Measurements from ENCODE around the gene CAPN10.

CAPN10 gene

GRCh38 chr2:240573071-240573515 is 13.4 kb upstream of the CAPN10 start:
- H3K27me3 ChIP-seq (ENCODE audit: control insufficient read depth, insufficient read depth, low read length): no peaks in the 10 kb centered on the region
- H3K4me1 ChIP-seq (ENCODE audit: control insufficient read depth, insufficient read depth, low read length): peaks cover 10% of the 10 kb centered on the region
- no peak overlapping the region for H3K4me3 ChIP-seq (ENCODE audit: low read length)
- H3K9ac ChIP-seq (ENCODE audit: low read length): no peak overlapping the region
- H3K36me3 ChIP-seq (ENCODE audit: control insufficient read depth, insufficient read depth, low read length): peaks cover 17% of the 10 kb centered on the region
- H3K27ac ChIP-seq (ENCODE audit: low read depth, low read length): no peak overlapping the region

GRCh38 chr2:240573516-240574385 is 12.8 kb upstream of the CAPN10 start:
- Histone ChIP-seq H3K9ac (ENCODE audit: low read length) (no peak overlapping the region), H3K36me3 (ENCODE audit: control insufficient read depth, insufficient read depth, low read length) (peaks cover 17% of the 10 kb centered on the region), H3K27ac (ENCODE audit: low read depth, low read length) (no peak overlapping the region), H3K4me3 (ENCODE audit: low read length) (no peak overlapping the region), H3K27me3 (ENCODE audit: control insufficient read depth, insufficient read depth, low read length) (no peaks in the 10 kb centered on the region), H3K4me1 (ENCODE audit: control insufficient read depth, insufficient read depth, low read length) (peaks cover 10% of the 10 kb centered on the region)

- Histone ChIP-seq H3K27ac (ENCODE audit: low read depth, low read length) (no peak overlapping the region), H3K4me3 (ENCODE audit: low read length) (no peak overlapping the region), H3K9ac (ENCODE audit: low read length) (no peak overlapping the region), H3K36me3 (ENCODE audit: control insufficient read depth, insufficient read depth, low read length) (peaks cover 17% of the 10 kb centered on the region), H3K4me1 (ENCODE audit: control insufficient read depth, insufficient read depth, low read length) (peaks cover 5% of the 10 kb centered on the region), H3K27me3 (ENCODE audit: control insufficient read depth, insufficient read depth, low read length) (no peaks in the 10 kb centered on the region)
These were observed 12.0 kb upstream of the CAPN10 start for GRCh38 chr2:240574386-240575100.

GRCh38 chr2:240575101-240575965 is 11.2 kb upstream of the CAPN10 start:
- no peaks in the 10 kb centered on the region for H3K4me1 ChIP-seq (ENCODE audit: control insufficient read depth, insufficient read depth, low read length)
- no peak overlapping the region for H3K27ac ChIP-seq (ENCODE audit: low read depth, low read length)
- H3K9ac ChIP-seq (ENCODE audit: low read length): no peak overlapping the region
- peaks cover 17% of the 10 kb centered on the region for H3K36me3 ChIP-seq (ENCODE audit: control insufficient read depth, insufficient read depth, low read length)
- no peak overlapping the region for H3K4me3 ChIP-seq (ENCODE audit: low read length)
- H3K27me3 ChIP-seq (ENCODE audit: control insufficient read depth, insufficient read depth, low read length): no peaks in the 10 kb centered on the region

- Histone ChIP-seq H3K27ac (ENCODE audit: low read depth, low read length) (no peak overlapping the region), H3K4me3 (ENCODE audit: low read length) (no peak overlapping the region), H3K27me3 (ENCODE audit: control insufficient read depth, insufficient read depth, low read length) (no peaks in the 10 kb centered on the region), H3K9ac (ENCODE audit: low read length) (no peak overlapping the region), H3K36me3 (ENCODE audit: control insufficient read depth, insufficient read depth, low read length) (peaks cover 17% of the 10 kb centered on the region), H3K4me1 (ENCODE audit: control insufficient read depth, insufficient read depth, low read length) (no peaks in the 10 kb centered on the region)
These were observed 10.5 kb upstream of the CAPN10 start for GRCh38 chr2:240576036-240576435.

GRCh38 chr2:240576436-240577205 is 9.9 kb upstream of the CAPN10 start:
- H3K36me3 ChIP-seq (ENCODE audit: control insufficient read depth, insufficient read depth, low read length): peaks cover 17% of the 10 kb centered on the region
- H3K4me3 ChIP-seq (ENCODE audit: low read length): no peak overlapping the region
- no peak overlapping the region for H3K9ac ChIP-seq (ENCODE audit: low read length)
- H3K4me1 ChIP-seq (ENCODE audit: control insufficient read depth, insufficient read depth, low read length): no peaks in the 10 kb centered on the region
- H3K27ac ChIP-seq (ENCODE audit: low read depth, low read length): no peak overlapping the region
- H3K27me3 ChIP-seq (ENCODE audit: control insufficient read depth, insufficient read depth, low read length): no peaks in the 10 kb centered on the region

GRCh38 chr2:240577281-240578109 is 9.0 kb upstream of the CAPN10 start:
- H3K9ac ChIP-seq (ENCODE audit: low read length): no peak overlapping the region
- no peaks in the 10 kb centered on the region for H3K27me3 ChIP-seq (ENCODE audit: control insufficient read depth, insufficient read depth, low read length)
- peaks cover 17% of the 10 kb centered on the region for H3K36me3 ChIP-seq (ENCODE audit: control insufficient read depth, insufficient read depth, low read length)
- no peaks in the 10 kb centered on the region for H3K4me1 ChIP-seq (ENCODE audit: control insufficient read depth, insufficient read depth, low read length)
- H3K4me3 ChIP-seq (ENCODE audit: low read length): no peak overlapping the region
- H3K27ac ChIP-seq (ENCODE audit: low read depth, low read length): no peak overlapping the region

GRCh38 chr2:240578110-240578450 is 8.5 kb upstream of the CAPN10 start:
- Histone ChIP-seq H3K4me3 (ENCODE audit: low read length) (no peak overlapping the region), H3K4me1 (ENCODE audit: control insufficient read depth, insufficient read depth, low read length) (no peaks in the 10 kb centered on the region), H3K9ac (ENCODE audit: low read length) (no peak overlapping the region), H3K27me3 (ENCODE audit: control insufficient read depth, insufficient read depth, low read length) (no peaks in the 10 kb centered on the region), H3K36me3 (ENCODE audit: control insufficient read depth, insufficient read depth, low read length) (peaks cover 17% of the 10 kb centered on the region), H3K27ac (ENCODE audit: low read depth, low read length) (no peak overlapping the region)

GRCh38 chr2:240578488-240578887 is 8.0 kb upstream of the CAPN10 start:
- Histone ChIP-seq H3K27ac (ENCODE audit: low read depth, low read length) (no peak overlapping the region), H3K4me1 (ENCODE audit: control insufficient read depth, insufficient read depth, low read length) (no peaks in the 10 kb centered on the region), H3K9ac (ENCODE audit: low read length) (no peak overlapping the region)

GRCh38 chr2:240579071-240579762 is 7.3 kb upstream of the CAPN10 start:
- Histone ChIP-seq H3K27me3 (ENCODE audit: control insufficient read depth, insufficient read depth, low read length) (no peaks in the 10 kb centered on the region), H3K27ac (ENCODE audit: low read depth, low read length) (no peak overlapping the region), H3K4me3 (ENCODE audit: low read length) (no peak overlapping the region), H3K4me1 (ENCODE audit: control insufficient read depth, insufficient read depth, low read length) (no peaks in the 10 kb centered on the region), H3K9ac (ENCODE audit: low read length) (no peak overlapping the region), H3K36me3 (ENCODE audit: control insufficient read depth, insufficient read depth, low read length) (peaks cover 14% of the 10 kb centered on the region)

More at GRCh38 chr2:240578488-240578887, 8.0 kb upstream of the CAPN10 start:
- Histone ChIP-seq H3K4me3 (ENCODE audit: low read length) (no peak overlapping the region), H3K36me3 (ENCODE audit: control insufficient read depth, insufficient read depth, low read length) (peaks cover 17% of the 10 kb centered on the region), H3K27me3 (ENCODE audit: control insufficient read depth, insufficient read depth, low read length) (no peaks in the 10 kb centered on the region)
